Astrocyte (in vitro differentiated cells and primary cell): ENCODE measurements around the gene PLD5. TPM values are rescaled to one million over a fixed set of nuclear protein-coding genes. Genes with fewer than 3 reads are reported as not detected.
"Not testable (repeated sequence)": the region's sequence is repeated elsewhere in the genome, so short reads cannot be mapped to it uniquely, and the experiment has no call there.

ENCODE experiments used
- DNase-seq: peaks from one replicate; pipeline ENCODE4 v3.0.0-alpha.2; 2010; ENCODE audit warnings: low read depth
- FAIRE-seq: peaks from 2 replicates; lab custom pipeline; 2011; peaks lifted over from hg19 to GRCh38; lab: Jason Lieb, UNC
- H2AFZ ChIP-seq: 2 replicates; pipeline ENCODE4 v1.6.0; 2012; ENCODE audit warnings: low read depth, low read length, inconsistent platforms
- H3K27ac ChIP-seq: 2 replicates; pipeline ENCODE4 v1.5.1; 2011; ENCODE audit warnings: low read depth, low read length, inconsistent platforms
- H3K27me3 ChIP-seq: 2 replicates; pipeline ENCODE4 v1.6.0; 2011; ENCODE audit warnings: low read length, inconsistent platforms; ENCODE audit not compliant: insufficient read depth
- H3K36me3 ChIP-seq: 2 replicates; pipeline ENCODE4 v1.5.1; 2011; ENCODE audit warnings: low read length, inconsistent platforms; ENCODE audit not compliant: insufficient read depth
- H3K4me1 ChIP-seq: 2 replicates; pipeline ENCODE4 v1.5.1; 2011; ENCODE audit warnings: low read length, inconsistent platforms; ENCODE audit not compliant: insufficient read depth
- H3K4me2 ChIP-seq: 2 replicates; pipeline ENCODE4 v1.6.0; 2012; ENCODE audit warnings: low read length, inconsistent platforms
- H3K4me3 ChIP-seq: 2 replicates; pipeline ENCODE4 v1.5.1; 2011; ENCODE audit warnings: low read depth, mild to moderate bottlenecking, low read length, inconsistent platforms; ENCODE audit not compliant: insufficient read depth
- H3K79me2 ChIP-seq: 2 replicates; pipeline ENCODE4 v1.6.0; 2012; ENCODE audit warnings: mild to moderate bottlenecking, low read length, inconsistent platforms; ENCODE audit not compliant: insufficient read depth
- H3K9ac ChIP-seq: 2 replicates; pipeline ENCODE4 v1.6.0; 2012; ENCODE audit warnings: mild to moderate bottlenecking, low read length, inconsistent platforms
- H3K9me3 ChIP-seq: 2 replicates; pipeline ENCODE4 v1.5.1; 2012; ENCODE audit warnings: low read depth, mild to moderate bottlenecking, low read length, inconsistent platforms; ENCODE audit not compliant: insufficient read depth
- H4K20me1 ChIP-seq: 2 replicates; pipeline ENCODE4 v1.6.0; 2012; ENCODE audit warnings: low read length, inconsistent platforms; ENCODE audit not compliant: insufficient read depth
- H3K27ac Mint-ChIP-seq: one replicate; pipeline ENCODE4 v1.8.0; 2021; ENCODE audit warnings: mild to moderate bottlenecking, mixed read lengths; ENCODE audit not compliant: unreplicated experiment
- H3K27me3 Mint-ChIP-seq: one replicate; pipeline ENCODE4 v1.8.0; 2021; ENCODE audit warnings: low read depth, mixed read lengths; ENCODE audit not compliant: unreplicated experiment
- H3K36me3 Mint-ChIP-seq: one replicate; pipeline ENCODE4 v1.8.0; 2021; ENCODE audit warnings: low read depth, mixed read lengths; ENCODE audit not compliant: unreplicated experiment
- H3K4me1 Mint-ChIP-seq: one replicate; pipeline ENCODE4 v1.8.0; 2021; ENCODE audit warnings: low read depth, mixed read lengths; ENCODE audit not compliant: unreplicated experiment
- H3K4me3 Mint-ChIP-seq: one replicate; pipeline ENCODE4 v1.8.0; 2021; ENCODE audit warnings: mild to moderate bottlenecking, moderate library complexity, mixed read lengths; ENCODE audit not compliant: unreplicated experiment
- H3K9me3 Mint-ChIP-seq: one replicate; pipeline ENCODE4 v1.8.0; 2021; ENCODE audit warnings: mild to moderate bottlenecking, mixed read lengths; ENCODE audit not compliant: unreplicated experiment
- CTCF ChIP-seq: IDR thresholded peaks from 2 replicates; pipeline ENCODE4 v1.5.1; 2011; ENCODE audit warnings: low read depth, mild to moderate bottlenecking, inconsistent platforms, low read length, moderate library complexity; ENCODE audit not compliant: insufficient read depth
- EZH2 ChIP-seq: IDR thresholded peaks from 2 replicates; pipeline ENCODE4 v1.6.1; 2012; ENCODE audit warnings: mild to moderate bottlenecking, low read length, inconsistent platforms; ENCODE audit not compliant: insufficient read depth
- total RNA-seq: library from RNA; stranded (reverse); gene quantifications from 2 replicates; pipeline ENCODE4 v1.2.1, GENCODE V29; 2021

PLD5 gene
- total RNA-seq, 1 donor from 2014 or later = 4.9 TPM

GRCh38 chr1:242059976-242060375, 464.5 kb downstream of the PLD5 start:
- Mint-ChIP-seq H3K27ac (no peak overlapping the region), H3K4me1 (peaks cover 9% of the 10 kb centered on the region), H3K4me3 (no peak overlapping the region), H3K9me3 (peaks cover 6% of the 10 kb centered on the region), H3K36me3 (no peaks in the 10 kb centered on the region), H3K27me3 (no peaks in the 10 kb centered on the region)
- no peak overlapping the region for H3K4me3 ChIP-seq
- no peak for TF ChIP-seq CTCF
- no peak for TF ChIP-seq EZH2
- no peaks in the 10 kb centered on the region for H4K20me1 ChIP-seq
- no peak overlapping the region for H3K9ac ChIP-seq
- H3K9me3 ChIP-seq = no peaks in the 10 kb centered on the region
- DNase-seq (no peak), FAIRE-seq (no peak)
- H3K4me1 ChIP-seq = no peaks in the 10 kb centered on the region
- no peak overlapping the region for H3K27ac ChIP-seq
- no peaks in the 10 kb centered on the region for H3K79me2 ChIP-seq
- no peaks in the 10 kb centered on the region for H3K27me3 ChIP-seq
- H3K36me3 ChIP-seq = no peaks in the 10 kb centered on the region
- H3K4me2 ChIP-seq = no peak overlapping the region
- no peak overlapping the region for H2AFZ ChIP-seq

- not testable (repeated sequence) for H3K4me3 Mint-ChIP-seq, H3K4me2 ChIP-seq, H3K27me3 Mint-ChIP-seq, H3K4me3 ChIP-seq, DNase-seq, H3K4me1 Mint-ChIP-seq, H3K4me1 ChIP-seq, H3K9me3 Mint-ChIP-seq, H3K27ac ChIP-seq, H3K27me3 ChIP-seq, H2AFZ ChIP-seq, H3K9ac ChIP-seq, H3K27ac Mint-ChIP-seq, H4K20me1 ChIP-seq, H3K9me3 ChIP-seq, FAIRE-seq, H3K79me2 ChIP-seq, H3K36me3 Mint-ChIP-seq, H3K36me3 ChIP-seq
These were observed 465.9 kb downstream of the PLD5 start for GRCh38 chr1:242058582-242058981.

- not testable (repeated sequence) for H3K79me2 ChIP-seq, H3K27ac Mint-ChIP-seq, H3K36me3 ChIP-seq, H3K36me3 Mint-ChIP-seq, H3K27me3 Mint-ChIP-seq, H3K4me2 ChIP-seq, DNase-seq, H3K27ac ChIP-seq, H3K9me3 ChIP-seq, H4K20me1 ChIP-seq, H3K9me3 Mint-ChIP-seq, H2AFZ ChIP-seq, H3K4me1 Mint-ChIP-seq, H3K27me3 ChIP-seq, H3K9ac ChIP-seq, H3K4me3 Mint-ChIP-seq, FAIRE-seq, H3K4me3 ChIP-seq, H3K4me1 ChIP-seq
These were observed 466.3 kb downstream of the PLD5 start for GRCh38 chr1:242058181-242058580.

GRCh38 chr1:242057745-242058115, 466.8 kb downstream of the PLD5 start:
- Histone ChIP-seq H3K4me3 (no peak overlapping the region), H3K9me3 (no peaks in the 10 kb centered on the region), H3K4me1 (no peaks in the 10 kb centered on the region), H3K27ac (no peak overlapping the region), H4K20me1 (no peaks in the 10 kb centered on the region), H3K27me3 (no peaks in the 10 kb centered on the region), H3K36me3 (no peaks in the 10 kb centered on the region), H3K79me2 (no peaks in the 10 kb centered on the region), H2AFZ (no peak overlapping the region), H3K9ac (no peak overlapping the region), H3K4me2 (no peak overlapping the region)
- FAIRE-seq (no peak), DNase-seq (no peak)
- Mint-ChIP-seq H3K4me1 (peaks cover 9% of the 10 kb centered on the region), H3K27me3 (no peaks in the 10 kb centered on the region), H3K27ac (no peak overlapping the region), H3K9me3 (peaks cover 6% of the 10 kb centered on the region), H3K4me3 (no peak overlapping the region), H3K36me3 (no peaks in the 10 kb centered on the region)
- TF ChIP-seq CTCF = no peak
- no peak for TF ChIP-seq EZH2
